GM21360 (cell line): ENCODE data around the gene ANXA7.
"Not testable (repeated sequence)": the region's sequence is repeated elsewhere in the genome, so short reads cannot be mapped to it uniquely, and the experiment has no call there.

Experiments
- ATAC-seq: cut with Tn5 transposase; IDR thresholded peaks from one replicate; pipeline ENCODE4 v1.9.1; 2021; ENCODE audit warnings: mild to moderate bottlenecking, moderate library complexity; ENCODE audit not compliant: unreplicated experiment

ANXA7 gene

DNA sequence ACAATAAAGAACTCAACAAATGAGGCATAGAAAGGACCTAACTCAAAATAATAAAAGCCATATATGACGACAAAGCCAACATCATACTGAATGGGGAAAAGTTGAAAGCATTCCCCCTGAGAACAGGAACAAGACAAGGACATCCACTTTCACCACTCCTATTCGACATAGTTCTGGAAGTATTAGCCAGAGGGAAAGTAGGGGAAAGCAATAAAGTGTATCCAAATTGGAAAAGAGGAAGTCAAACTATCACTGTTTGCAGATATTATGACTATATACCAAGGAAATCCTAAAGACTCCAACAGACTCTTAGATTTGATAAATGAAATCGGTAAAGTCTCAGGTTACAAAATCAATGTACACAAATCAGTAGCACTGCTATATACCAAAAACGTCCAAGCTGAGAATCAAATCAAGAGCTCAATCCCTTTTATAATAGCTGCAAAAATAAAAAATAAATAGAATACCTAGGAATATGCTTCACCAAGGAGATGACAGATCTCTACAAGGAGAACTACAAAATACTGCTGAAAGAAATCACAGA lies 4.8 kb downstream of the ANXA7 start:
- ATAC-seq = no peak

DNA sequence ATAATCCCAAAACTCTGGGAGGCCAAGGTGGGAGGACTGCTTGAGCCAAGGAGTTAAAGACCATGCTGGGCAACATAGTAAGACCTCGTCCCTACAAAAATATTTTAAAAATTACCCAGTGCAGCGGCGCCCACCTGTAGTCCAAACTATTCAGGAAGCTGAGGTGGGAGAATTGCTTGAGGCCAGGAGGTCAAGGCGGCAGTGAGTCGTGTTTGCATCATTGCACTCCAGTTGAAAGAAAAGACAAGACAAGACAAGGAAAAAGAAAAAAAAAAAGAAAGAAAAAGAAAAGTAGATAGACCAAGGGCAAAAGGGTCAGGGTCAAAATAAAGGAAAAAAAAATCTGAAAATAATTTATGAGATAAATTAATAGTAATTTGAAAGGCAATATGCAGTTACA lies 5.8 kb downstream of the ANXA7 start:
- no peak for ATAC-seq

DNA sequence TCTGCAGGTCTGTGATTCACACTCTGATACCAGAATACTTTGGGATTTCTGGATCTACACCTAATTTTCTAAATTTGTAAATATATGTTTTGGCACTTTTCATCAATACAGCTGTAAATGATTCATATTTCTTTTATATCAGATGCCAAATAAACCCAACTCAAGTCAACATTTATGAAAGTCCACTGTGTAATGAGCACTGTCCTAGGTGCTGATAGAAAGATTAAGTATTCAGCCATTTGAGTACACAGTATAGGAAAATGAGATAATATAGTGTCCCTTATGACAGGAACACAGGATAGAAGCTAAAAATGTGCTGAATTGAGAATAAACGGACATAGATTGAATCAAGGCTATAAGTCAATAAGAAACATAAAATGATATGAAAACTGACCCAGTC lies 6.4 kb downstream of the ANXA7 start:
- ATAC-seq = no peak

DNA sequence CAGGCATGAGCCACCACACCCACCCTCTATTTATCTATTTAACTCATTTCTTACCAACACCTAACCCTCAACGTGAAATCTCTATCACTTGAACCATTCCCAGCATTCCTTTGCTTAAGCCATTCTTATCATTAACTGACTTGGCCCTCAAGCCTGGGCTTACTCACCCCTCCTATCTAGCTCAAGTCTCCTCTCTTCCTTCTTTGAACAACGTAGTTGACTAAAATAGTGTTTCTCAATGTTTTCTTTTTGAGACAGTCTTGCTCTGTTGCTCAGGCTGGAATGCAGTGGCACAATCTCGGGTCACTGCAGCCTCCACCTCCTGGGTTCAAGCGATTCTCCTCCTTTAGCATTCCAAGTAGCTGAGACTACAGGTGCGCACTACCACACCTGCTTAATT lies 7.0 kb downstream of the ANXA7 start:
- ATAC-seq = no peak

DNA sequence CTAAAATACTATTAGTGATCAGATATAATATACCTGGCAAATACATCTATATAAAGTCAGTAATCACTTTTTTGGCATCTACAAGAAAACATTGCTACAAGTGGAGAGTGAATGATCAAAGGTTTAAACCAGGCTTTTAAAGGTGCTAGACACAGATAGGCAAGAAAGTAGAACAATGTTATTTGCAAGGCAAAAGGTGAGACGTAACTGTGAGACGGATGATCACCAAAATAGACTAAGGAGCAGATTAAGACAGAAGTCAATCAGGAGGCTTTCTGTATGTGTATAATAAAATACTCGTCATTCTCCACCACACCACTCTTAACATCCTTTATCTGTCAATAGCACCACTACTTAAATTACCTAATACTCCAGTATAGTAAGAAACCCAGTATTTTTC lies 8.3 kb downstream of the ANXA7 start:
- no peak for ATAC-seq

DNA sequence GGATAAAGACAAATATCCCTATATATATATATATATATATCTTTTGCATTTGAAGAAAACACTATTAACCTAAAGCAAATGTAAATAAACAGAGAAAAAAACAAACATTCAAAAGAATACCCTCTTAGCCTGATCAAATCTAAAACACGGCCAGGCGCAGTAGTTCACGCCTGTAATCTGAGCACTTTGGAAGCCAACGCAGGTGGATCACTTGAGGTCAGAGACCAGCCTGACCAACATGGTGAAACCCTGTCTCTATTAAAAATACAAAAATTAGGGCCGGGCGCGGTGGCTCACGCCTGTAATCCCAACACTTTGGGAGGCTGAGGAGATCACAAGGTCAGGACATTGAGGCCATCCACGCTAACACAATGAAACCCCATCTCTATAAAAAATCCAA lies 9.2 kb downstream of the ANXA7 start:
- no peak for ATAC-seq

DNA sequence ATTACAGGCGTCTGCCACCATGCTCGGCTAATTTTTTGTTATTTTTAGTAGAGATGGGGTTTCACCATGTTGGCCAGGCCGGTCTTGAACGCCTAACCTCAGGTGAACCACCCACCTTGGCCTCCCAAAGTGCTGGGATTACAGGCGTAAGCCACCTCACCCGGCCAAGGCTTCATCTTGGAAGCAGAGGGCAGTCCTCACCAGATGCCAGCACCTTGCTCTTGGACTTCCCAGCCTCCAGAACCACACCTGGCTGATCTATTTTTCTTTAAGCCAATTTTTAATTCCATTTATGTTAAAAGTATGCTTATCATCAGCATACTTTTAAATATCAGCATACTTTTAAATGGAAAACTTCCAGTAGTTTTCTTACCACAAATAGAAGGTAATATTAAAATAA lies 12.2 kb downstream of the ANXA7 start:
- ATAC-seq = no peak

DNA sequence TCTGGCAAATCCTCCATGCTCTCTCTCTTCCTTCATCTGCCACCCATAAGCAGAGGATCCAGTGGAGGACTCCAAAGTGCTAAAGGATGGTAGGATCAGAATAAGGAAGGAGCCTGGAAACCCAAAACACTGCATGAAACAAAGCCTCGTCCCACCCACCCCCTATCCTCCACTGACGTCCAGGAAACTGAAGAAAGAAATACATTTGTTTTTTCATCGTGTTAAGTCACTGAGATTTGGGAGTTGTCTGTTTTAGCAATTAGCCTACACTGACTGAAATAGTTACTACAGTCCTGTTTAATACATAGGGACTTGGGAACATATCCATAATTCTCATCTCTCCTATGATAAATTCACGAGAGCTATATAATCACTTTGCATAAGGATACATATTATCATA lies 14.8 kb downstream of the ANXA7 start:
- no peak for ATAC-seq

DNA sequence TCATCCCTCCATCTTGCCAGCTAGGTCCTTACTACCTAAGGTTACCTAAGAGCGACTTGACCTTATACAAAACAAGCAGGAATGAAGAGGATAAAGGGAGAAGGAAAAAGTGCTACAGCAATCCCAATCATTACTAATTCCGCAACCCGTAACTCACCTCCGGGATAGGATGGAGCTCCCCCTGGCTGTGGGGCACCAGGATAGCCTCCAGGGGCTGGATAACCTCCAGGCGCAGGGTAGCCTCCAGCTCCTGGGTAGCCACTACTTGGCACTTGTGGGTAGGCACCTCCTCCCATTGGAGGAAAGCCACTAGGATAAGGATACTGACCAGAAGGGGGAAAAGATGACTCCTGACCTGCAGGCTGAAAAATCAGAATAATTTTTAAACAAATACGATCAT lies 15.8 kb downstream of the ANXA7 start:
- ATAC-seq = no peak

DNA sequence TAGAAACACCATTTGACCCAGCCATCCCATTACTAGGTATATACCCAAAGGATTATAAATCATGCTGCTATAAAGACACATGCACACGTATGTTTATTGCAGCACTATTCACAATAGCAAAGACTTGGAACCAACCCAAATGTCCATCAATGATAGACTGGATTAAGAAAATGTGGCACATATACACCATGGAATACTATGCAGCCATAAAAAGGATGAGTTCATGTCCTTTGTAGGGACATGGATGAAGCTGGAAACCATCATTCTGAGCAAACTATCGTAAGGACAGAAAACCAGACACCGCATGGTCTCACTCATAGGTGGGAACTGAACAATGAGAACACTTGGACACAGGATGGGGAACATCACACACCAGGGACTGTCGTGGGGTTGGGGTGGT lies 19.5 kb downstream of the ANXA7 start:
- ATAC-seq = not testable (repeated sequence)

DNA sequence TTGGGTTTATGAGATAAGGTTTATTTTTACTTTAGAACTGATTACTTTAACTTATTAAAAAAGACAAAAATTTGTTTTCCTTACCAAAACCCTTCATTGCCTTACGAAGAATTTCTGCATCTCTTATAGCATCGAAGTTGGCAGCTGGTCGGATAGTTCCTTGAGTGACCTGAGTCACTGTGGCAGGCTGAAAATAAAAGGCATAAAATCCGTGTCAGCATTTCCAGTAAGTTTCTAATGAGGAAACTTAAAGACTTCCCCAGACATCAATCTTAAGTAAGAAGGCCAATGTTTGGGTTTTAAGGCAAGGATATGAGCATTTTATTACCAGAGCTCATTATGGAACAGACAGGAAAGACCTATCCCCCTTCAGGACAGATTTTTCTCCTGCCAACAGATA lies 25.6 kb downstream of the ANXA7 start:
- ATAC-seq = no peak

DNA sequence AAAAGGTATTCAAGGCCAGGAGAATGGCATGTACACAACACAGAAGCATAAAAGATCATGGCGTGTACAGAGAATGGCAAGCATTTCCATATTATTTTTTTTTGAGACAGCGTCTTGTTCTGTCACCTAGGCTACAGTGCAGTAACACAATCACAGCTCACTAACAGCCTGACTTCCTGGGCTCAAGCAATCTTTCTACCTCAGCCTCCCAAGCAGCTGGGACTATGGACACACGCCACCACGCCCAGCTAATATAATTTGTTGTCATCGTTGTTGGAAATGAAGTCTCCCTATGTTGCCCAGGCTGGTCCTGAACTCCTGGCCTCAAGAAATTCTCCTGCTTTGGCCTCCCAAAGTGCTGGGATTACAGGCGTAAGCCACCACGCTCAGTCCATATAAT lies 27.3 kb downstream of the ANXA7 start:
- ATAC-seq = no peak

DNA sequence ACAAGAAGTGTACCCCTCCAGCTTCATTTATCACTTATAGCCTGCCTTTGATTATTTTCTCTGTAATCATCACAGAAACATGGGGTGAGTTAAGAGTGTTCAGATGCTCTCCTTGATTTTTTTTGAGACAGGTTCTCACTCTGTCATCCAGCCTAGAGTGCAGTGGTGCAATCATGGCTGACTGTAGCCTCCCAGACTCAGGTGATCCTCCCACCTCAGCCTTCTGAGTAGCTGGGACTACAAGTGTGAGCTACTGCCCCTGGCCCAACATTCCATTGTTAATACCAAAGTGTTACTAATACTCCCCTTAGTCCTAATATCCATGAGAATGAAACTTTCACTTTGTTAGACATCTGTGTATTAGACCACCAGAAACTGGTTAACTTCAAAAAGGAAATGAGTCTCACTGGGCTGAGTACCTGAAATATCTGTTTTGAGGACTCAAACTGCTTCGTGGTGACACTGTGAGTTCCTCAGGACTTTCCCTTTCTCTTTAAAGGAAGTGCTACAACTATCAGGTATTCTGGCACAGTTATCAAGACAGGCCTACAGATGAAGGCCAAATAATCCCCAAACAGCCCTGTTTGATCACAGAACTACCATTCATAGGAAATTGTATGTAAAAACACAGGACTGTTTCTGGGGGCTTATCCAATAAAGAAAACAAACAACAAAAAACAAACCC lies 34.7 kb downstream of the ANXA7 start:
- no peak for ATAC-seq

DNA sequence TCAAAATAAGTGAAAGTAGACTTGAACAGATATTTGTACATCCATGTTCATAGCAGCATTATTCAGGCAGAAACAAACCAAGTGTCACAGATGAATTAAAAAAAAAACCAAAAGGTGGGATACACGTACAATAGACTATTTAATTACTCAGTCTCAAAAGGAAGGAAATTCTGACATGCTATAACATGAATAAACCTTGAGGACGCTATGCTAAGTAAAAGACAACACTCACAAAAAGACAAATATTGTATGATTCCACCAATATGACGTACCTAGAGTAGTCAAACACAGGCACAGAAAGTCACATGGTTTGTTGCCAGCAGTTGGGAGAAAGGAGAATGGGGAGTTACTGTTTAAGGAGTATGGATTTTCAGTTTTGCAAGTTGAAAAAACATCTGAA lies 37.2 kb downstream of the ANXA7 start:
- no peak for ATAC-seq

DNA sequence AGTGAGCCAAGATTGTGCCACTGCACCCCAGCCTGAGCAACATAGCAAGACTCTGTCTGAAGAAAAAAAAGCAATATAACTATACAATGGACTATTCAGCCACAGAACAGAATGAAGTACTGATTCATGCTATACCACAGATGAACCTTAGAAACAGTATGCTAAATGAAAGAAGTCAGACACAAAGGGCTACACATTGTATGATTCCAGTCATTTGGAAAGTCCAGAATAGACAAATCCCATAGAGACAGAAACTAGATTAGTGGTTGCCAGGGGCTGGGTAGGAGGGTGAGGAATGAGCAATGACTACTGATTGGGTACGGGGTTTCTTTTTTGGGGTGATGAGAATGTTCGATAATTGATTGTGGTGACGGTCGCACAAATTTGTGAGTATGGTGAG lies 45.6 kb downstream of the ANXA7 start:
- no peak for ATAC-seq

DNA sequence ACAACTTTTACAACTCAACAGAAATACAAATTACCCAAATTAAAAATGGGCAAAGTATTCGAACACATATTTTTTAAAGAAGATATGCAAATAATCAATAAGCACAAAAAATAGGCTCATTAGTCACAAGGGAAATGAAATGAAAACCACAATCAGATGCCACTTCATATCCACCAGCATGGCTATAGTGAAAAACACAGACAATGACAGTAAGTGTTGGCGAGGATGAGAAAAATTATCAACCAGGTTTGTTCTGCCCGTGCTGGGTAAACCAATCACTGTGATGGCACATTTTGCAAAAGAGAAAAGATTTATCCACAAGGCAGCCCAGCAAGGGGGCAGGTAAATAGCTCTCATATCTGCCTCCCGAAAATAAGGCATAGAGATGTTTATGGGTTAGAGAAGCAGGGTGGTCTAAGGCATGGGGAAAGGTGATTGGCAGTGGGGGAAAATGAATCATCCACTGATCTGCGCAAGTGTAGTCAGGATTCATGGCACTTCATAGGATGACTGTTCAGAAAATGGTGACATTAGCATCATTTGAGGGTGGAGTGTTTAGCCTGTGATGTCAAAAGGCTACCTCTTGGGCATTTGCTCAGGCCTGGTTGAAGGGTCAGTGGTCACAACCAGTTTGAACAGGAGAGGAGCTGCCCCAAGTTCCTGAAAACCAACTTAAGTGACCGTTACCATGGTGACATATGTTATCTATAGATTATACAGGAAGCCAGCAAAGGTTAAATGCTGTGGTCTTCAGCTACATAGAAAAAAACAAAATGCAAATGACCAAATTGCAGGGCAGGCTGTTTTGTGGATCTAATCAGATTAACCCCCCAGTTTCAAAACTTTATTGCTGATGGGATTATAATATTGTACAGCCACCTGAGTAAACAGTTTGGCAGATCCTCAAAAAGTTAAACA lies 47.2 kb downstream of the ANXA7 start:
- ATAC-seq = no peak

DNA sequence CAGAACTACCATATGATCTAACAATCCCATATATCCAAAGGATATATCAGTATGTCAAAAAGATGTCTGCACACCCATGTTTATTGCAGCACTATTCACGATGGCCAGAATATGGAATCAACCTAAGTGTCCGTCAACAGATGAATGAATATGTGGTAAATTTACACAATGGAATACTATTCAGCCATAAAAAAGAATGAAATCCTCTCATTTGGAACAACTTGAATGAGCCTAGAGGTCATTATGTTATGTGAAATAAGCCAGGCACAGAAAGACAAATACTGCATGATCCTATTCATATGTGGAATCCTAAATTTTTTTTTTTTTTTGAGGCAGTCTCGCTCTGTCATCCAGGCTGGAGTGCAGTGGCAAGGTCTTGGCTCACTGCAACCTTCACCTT lies 48.9 kb downstream of the ANXA7 start:
- no peak for ATAC-seq

DNA sequence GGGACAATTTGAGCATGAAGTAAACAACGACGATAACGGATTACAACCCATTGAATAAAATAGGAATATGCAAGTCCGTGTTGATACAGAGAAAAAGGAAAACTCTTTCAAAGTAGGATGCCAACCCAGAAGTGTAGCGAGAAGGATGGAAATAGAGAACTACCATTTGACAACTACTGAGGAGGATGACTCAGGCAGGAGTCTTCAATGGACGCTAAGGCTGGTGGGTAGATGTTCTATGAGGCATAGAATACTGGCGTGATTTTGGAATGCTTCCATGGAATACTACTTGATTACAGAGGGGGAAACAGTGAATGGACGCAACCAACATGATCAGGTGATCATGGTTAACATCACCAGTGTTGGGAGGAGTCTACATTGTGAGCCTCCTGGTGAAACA lies 54.4 kb downstream of the ANXA7 start:
- ATAC-seq = no peak

DNA sequence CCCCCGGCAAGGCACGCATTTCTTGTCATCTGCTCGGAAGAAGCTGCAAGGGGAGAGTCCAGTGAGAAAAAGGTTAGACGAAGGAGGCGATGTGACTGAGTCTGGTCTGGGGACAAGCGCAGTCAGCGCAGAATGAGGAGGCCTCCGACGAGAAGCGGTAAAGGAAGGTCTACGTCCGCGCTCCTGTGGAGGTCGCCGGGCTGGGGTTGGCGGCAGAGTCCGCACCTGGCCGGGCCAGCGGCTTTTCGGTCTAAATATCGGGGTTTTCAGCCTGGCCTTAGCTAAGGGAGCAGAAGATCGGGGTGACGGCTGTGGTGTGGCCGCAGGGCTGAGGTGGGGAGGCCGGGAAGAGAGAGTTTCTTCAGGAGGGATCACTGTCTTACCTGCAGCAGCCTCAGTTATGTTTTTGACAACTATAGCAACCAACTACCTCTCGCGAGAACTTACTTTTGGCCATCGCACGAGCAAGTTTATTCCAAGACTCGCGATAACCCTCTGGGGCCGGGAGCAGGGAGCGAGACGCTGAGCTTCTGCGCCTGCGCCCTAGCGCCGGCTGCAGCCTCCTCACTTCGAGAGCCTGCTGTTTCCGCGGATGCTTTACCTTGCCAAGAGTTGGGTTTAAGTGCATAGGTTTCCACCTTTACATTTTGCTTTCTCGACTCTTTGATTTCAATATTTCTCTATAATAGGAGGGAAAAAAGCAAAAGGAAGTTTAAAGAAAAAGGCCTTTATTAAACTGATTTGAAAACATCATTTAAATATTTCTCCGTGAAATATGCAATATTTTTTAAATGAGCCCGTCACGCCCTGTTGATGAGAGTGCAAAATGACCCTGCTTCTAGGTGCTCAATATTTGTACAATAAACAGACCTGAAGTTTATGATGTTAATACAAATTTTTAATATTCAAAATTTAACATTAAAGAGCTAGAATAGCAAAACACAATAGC lies 55.3 kb downstream of the ANXA7 start, which contains the start of gene CFAP70:
CFAP70 (minus strand) TSS at position 534 of the 949 bp plus-strand sequence. CDS start 4,068 bp downstream, outside the sequence.
- peak; percentile 82 for ATAC-seq

DNA sequence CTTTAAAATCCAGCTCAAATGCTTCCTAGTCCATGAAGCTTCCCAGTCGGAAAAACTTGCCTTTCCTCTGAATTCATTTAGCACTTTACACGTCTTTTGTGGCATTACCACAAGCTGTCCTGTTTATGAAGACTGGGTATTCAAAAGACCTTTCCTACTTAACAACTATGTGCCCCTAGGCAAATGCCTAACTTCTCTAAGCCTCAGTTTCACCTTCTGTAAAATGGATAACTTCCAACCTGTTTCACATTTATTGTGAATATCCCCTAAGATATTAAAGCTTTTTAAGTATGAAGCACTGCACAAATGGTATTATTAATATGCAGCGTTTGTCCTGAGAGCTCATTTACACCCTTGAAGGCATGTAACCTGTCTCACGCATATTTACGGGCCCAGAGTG lies 56.0 kb downstream of the ANXA7 start:
- no peak for ATAC-seq

DNA sequence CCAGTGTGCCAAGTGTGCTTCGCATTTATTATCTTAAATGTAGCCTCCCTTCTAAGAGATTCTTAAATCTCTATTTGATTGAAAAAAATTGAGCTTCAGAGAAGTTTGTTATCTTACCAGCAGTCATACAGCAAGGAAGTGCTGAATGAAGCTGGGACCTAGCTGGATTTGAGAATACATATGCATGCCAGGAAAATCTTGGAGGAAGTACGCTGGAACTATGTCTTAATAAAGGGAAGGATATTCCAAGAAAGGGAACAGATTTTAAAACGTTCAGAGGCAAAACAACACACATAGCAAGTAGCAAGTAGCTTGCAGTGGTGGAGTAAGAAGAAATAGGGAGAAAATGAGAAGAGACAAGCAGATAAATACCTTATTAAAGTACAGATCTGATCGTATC lies 56.7 kb downstream of the ANXA7 start:
- ATAC-seq = no peak
